IPS-11a (cell line): ENCODE results near the gene PDE4D.

Experiments used
- H3K4me3 ChIP-seq: one replicate; pipeline ENCODE4 v1.5.1; 2013; ENCODE audit warnings: low read depth, low read length, control low read depth

Gene PDE4D

GRCh38 chr5:59665086-59665831 lies 228.3 kb downstream of the PDE4D start:
- H3K4me3 ChIP-seq: no peak overlapping the region

DNA sequence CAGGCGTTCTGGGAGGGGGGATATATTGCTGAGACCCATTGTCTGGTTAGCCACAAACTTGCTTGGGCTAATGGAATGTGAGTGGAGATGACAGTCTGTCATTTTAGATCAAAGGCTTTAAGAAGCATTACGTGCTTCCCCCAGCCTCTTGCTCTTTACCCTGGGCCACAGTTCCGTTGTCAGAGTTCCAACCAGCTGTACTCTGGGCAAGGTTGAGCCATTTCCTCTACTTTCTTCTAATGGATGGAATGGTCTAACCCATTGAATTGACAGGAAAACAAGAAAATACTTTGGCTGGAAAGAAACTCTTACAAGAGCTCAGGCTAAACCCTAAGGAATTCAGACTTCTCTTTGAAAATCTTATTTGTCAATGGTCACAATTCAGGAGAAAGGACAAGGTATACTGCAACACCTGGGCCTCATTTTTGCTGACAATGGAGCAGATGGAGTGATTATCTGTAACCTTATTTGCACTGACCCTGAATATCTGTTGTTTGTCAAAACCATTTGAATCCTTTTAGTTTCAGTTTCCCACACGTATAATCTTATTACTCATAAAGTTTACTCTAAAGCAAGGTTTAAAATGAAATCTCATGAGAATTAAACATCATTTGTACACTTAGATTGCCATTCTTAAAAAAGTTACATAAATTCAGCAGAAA lies 231.4 kb downstream of the PDE4D start:
- H3K4me3 ChIP-seq: no peak overlapping the region

GRCh38 chr5:59661311-59661710 lies 232.2 kb downstream of the PDE4D start:
- H3K4me3 ChIP-seq: no peak overlapping the region

GRCh38 chr5:59660737-59661136 lies 232.8 kb downstream of the PDE4D start:
- no peak overlapping the region for H3K4me3 ChIP-seq

- no peak overlapping the region for H3K4me3 ChIP-seq
Measured at GRCh38 chr5:59656351-59657254, 236.9 kb downstream of the PDE4D start.

DNA sequence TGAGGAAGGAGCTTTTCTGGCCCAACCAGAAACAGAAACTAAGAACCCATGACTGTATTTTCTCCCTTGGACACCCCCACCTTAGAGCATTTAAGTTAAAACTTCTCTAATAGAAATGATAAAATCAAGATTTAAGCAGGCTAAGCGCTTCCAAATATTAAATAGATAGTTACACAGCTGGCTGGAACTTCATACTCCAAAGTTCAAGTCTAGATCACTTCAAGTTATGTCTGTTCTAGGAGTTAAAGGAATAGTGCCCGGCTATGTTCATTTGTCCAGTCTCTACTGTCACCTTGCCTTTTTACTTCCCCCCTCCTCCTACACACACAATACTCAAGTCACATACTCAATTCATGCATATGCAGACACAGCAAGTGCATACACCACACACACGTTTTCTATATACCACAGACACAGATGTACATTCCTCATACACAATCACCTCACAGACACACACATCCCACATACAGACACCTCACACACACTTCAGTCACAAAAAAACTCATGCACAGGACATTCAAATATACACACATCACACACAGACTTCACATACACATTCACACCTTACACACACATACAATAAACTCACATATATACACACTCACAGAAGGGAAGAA lies 237.7 kb downstream of the PDE4D start:
- H3K4me3 ChIP-seq: no peak overlapping the region

- H3K4me3 ChIP-seq: no peak overlapping the region
Measured at GRCh38 chr5:59654691-59655090, 238.8 kb downstream of the PDE4D start.

- H3K4me3 ChIP-seq: no peak overlapping the region
Measured at GRCh38 chr5:59652449-59652848, 241.1 kb downstream of the PDE4D start.

GRCh38 chr5:59648949-59649921 lies 244.3 kb downstream of the PDE4D start:
- H3K4me3 ChIP-seq: no peak overlapping the region

GRCh38 chr5:59648038-59648831 lies 245.3 kb downstream of the PDE4D start:
- H3K4me3 ChIP-seq: no peak overlapping the region

DNA sequence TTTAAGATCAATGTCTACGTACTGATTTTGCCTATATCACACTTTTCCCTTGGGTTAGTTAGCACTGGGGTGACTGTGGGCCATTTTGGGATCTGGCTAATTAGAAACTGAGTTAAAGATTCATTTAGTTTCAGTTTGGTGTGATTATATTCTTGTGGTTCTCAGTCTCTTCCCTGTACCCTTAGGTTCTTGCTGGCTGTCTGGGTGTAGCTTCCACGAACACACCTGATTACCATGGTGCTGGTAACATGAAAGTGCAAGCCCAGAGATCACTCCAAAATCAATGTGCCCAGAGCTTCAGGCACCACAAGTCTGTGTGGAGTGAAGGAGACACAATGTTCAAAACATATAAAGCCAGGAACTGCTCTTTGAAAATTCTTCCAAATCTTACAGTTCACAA lies 248.1 kb downstream of the PDE4D start:
- H3K4me3 ChIP-seq: no peak overlapping the region

- H3K4me3 ChIP-seq: no peak overlapping the region
Measured at GRCh38 chr5:59640411-59640810, 253.1 kb downstream of the PDE4D start.

GRCh38 chr5:59637884-59638580 lies 255.5 kb downstream of the PDE4D start:
- no peak overlapping the region for H3K4me3 ChIP-seq

DNA sequence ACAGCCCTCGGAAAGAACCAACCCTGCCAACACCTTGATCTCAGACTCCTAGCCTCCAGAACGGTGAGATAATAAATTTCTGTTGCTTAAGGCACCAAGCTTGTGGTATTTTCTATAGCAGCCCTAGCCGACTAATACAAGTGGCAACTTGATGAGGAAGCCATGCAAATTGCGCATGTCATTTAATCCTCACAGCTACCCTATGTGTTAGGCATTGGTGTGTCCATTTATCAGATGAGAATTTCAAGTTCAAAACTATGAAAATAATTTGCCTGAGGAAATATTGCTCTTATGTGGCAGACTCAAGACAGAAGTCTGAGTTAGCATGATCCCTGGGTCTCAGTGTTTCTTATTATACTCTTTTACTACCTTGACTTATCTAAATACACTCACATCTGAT lies 264.0 kb downstream of the PDE4D start:
- no peak overlapping the region for H3K4me3 ChIP-seq

DNA sequence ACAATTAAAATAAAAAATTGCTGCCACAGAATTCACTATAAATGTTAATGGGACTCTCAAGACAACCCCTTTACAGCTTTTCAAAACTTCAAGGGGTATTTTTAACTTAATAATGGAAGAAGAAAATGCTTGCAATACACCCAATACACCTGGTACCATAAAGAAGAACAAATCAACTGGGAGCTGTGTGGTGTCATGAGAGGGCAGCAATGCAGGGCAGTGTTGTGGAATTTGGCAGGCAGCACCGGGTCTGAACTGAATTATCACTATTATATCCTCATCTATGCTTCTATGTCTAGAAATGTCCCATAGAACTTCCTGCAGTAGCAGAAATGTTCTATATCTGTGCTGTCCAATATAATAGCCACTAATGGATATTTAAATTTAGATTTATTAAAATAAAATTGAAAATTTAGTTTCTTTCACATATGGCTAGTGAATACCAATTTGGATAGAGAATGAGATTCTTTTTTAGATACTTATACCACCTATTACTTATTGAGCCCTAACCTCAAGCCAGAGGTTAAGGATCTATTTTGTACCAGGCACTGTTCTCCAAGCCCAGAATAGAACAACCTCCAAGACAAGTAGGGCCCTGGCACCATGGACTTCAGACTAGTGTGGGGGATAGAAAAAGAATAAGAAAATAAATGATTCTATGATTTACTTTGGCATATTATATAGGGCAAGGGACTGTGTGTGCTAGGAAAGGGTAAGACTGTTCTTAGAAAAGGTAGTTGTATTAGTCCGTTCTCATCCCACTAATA lies 265.3 kb downstream of the PDE4D start:
- H3K4me3 ChIP-seq: no peak overlapping the region

DNA sequence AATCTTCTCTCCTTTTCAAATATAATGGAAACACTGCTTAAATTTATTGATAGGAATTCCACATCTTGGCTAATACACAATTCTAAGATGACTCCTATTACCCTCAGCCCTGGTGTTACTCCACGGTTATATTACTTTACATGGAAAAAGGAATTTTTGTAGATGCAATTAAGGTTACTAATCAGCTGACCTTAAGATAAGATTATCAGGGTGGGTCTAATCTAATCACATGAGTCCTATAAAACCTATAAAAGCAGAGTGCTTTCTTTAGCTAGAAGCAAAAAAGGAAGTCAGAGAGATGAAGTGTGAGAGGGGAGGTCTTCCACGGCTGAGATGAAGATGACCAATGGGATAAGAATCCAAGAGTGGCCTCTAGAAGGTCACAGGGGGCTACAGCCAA lies 268.6 kb downstream of the PDE4D start:
- no peak overlapping the region for H3K4me3 ChIP-seq

GRCh38 chr5:59622848-59623247 lies 270.7 kb downstream of the PDE4D start:
- no peak overlapping the region for H3K4me3 ChIP-seq

- H3K4me3 ChIP-seq: no peak overlapping the region
Measured at GRCh38 chr5:59621477-59621876, 272.0 kb downstream of the PDE4D start.
